CD14-positive monocyte (primary cell): ENCODE measurements around the gene CGB7. TPM values are rescaled to one million over a fixed set of nuclear protein-coding genes. Genes with fewer than 3 reads are reported as not detected.
"Not testable (repeated sequence)": the region's sequence is repeated elsewhere in the genome, so short reads cannot be mapped to it uniquely, and the experiment has no call there.

Experiments
- DNase-seq, 3 donors: peaks; one replicate each; pipeline ENCODE4 v3.0.0-alpha.2; 2011 to 2022
- H2AFZ ChIP-seq: 2 replicates; pipeline ENCODE4 v1.6.0; 2012; ENCODE audit warnings: mild to moderate bottlenecking, low read depth, low read length, inconsistent platforms; ENCODE audit not compliant: insufficient read depth, poor library complexity, severe bottlenecking
- H3K27ac ChIP-seq, 2 donors: 1 replicate in 1 of 2; 2 replicates in 1 of 2; pipeline ENCODE4 v1.5.1; 2012 to 2013; ENCODE audit warnings: low read length in 2 of 2, control low read depth in 1 of 2, inconsistent platforms in 1 of 2, low read depth in 1 of 2, mild to moderate bottlenecking in 1 of 2
- H3K27me3 ChIP-seq, 2 donors: one replicate each; pipeline versions ENCODE4 v1.6.0 to v1.6.1; 2011 to 2013; ENCODE audit warnings: low read length in 2 of 2; ENCODE audit not compliant: control insufficient read depth in 2 of 2, insufficient read depth in 2 of 2
- H3K36me3 ChIP-seq, 2 donors: replicated peaks in 1 of 2; 1 replicate in 1 of 2; 2 replicates in 1 of 2; pipeline versions ENCODE4 v1.5.1 to v1.6.1; 2012 to 2013; ENCODE audit warnings: low read length in 2 of 2, control low read depth in 1 of 2, inconsistent platforms in 1 of 2, mild to moderate bottlenecking in 1 of 2; ENCODE audit not compliant: insufficient read depth in 2 of 2, control insufficient read depth in 1 of 2
- H3K4me1 ChIP-seq, 2 donors: 1 replicate in 1 of 2; 2 replicates in 1 of 2; pipeline versions ENCODE4 v1.5.1 to v1.6.1; 2012 to 2013; ENCODE audit warnings: low read length in 2 of 2, control low read depth in 1 of 2, inconsistent platforms in 1 of 2, mild to moderate bottlenecking in 1 of 2, moderate library complexity in 1 of 2; ENCODE audit not compliant: insufficient read depth in 2 of 2, control insufficient read depth in 1 of 2
- H3K4me2 ChIP-seq: replicated peaks from 2 replicates; pipeline ENCODE3; 2012; ENCODE audit warnings: low read length, moderate library complexity, mild to moderate bottlenecking; ENCODE audit not compliant: poor library complexity, severe bottlenecking; ENCODE audit errors: extremely low read depth
- H3K4me3 ChIP-seq, 3 experiments: fragments of 200-600 bp in 1 of 3; sonication (generic) in 1 of 3; replicated peaks in 1 of 3; 1 replicate in 2 of 3; 2 replicates in 1 of 3; pipeline ENCODE4 v1.5.1; 2011 to 2013; ENCODE audit warnings: low read length in 3 of 3, mild to moderate bottlenecking in 3 of 3, control low read depth in 2 of 3, low read depth in 2 of 3, inconsistent platforms in 1 of 3, moderate library complexity in 1 of 3
- H3K79me2 ChIP-seq: 2 replicates; pipeline ENCODE4 v1.6.0; 2012; ENCODE audit warnings: mild to moderate bottlenecking, control low read depth, inconsistent platforms, low read length, moderate library complexity; ENCODE audit not compliant: insufficient read depth
- H3K9ac ChIP-seq: 2 replicates; pipeline ENCODE4 v1.6.0; 2017; ENCODE audit warnings: low read length, mild to moderate bottlenecking; ENCODE audit not compliant: insufficient read depth, poor library complexity, severe bottlenecking
- H3K9me3 ChIP-seq, 2 donors: replicated peaks in 1 of 2; 1 replicate in 1 of 2; 2 replicates in 1 of 2; pipeline versions ENCODE4 v1.5.1 to v1.6.1; 2012 to 2013; ENCODE audit warnings: low read length in 2 of 2, control low read depth in 1 of 2; ENCODE audit not compliant: control insufficient read depth in 1 of 2, insufficient read depth in 1 of 2
- H4K20me1 ChIP-seq: 2 replicates; pipeline ENCODE4 v1.6.0; 2012; ENCODE audit warnings: mild to moderate bottlenecking, low read length, control low read depth, moderate library complexity; ENCODE audit not compliant: insufficient read depth
- H3K27ac Mint-ChIP-seq, 7 donors: one replicate each; pipeline ENCODE4 v1.8.0; 2020; ENCODE audit warnings: mild to moderate bottlenecking in 7 of 7, mixed read lengths in 7 of 7, moderate library complexity in 6 of 7, inconsistent platforms in 2 of 7
- H3K27me3 Mint-ChIP-seq, 3 donors: one replicate each; pipeline ENCODE4 v1.8.0; 2021 to 2022; ENCODE audit warnings: low read depth in 3 of 3, mild to moderate bottlenecking in 3 of 3, mixed read lengths in 3 of 3, moderate library complexity in 3 of 3, inconsistent platforms in 1 of 3
- H3K36me3 Mint-ChIP-seq, 2 donors: one replicate each; pipeline ENCODE4 v1.8.0; 2020; ENCODE audit warnings: mixed read lengths in 2 of 2, inconsistent platforms in 1 of 2, mild to moderate bottlenecking in 1 of 2
- H3K4me1 Mint-ChIP-seq: one replicate; pipeline ENCODE4 v1.8.0; 2020; ENCODE audit warnings: mild to moderate bottlenecking, mixed read lengths
- H3K4me3 Mint-ChIP-seq, 2 donors: one replicate each; pipeline ENCODE4 v1.8.0; 2020; ENCODE audit warnings: mild to moderate bottlenecking in 2 of 2, mixed read lengths in 2 of 2, moderate library complexity in 1 of 2
- H3K9me3 Mint-ChIP-seq, 7 donors: one replicate each; pipeline ENCODE4 v1.8.0; 2020 to 2022; ENCODE audit warnings: mixed read lengths in 7 of 7, mild to moderate bottlenecking in 6 of 7, moderate library complexity in 6 of 7, inconsistent platforms in 2 of 7
- WGBS: methylation state at CpG from one replicate; pipeline ENCODE4 v1.1.5; 2013; ENCODE audit warnings: missing lambda C conversion rate; ENCODE audit not compliant: insufficient coverage; 5-methylcytosine and 5-hydroxymethylcytosine counted together
- intact Hi-C, 2 donors: fragments of 100-400 bp; cut with micrococcal nuclease; formaldehyde crosslinking; loops; one replicate each; pipeline versions ENCODE4 v1.15.0 to v1.15.1; 2023
- polyA plus RNA-seq, 3 donors: library from polyadenylated mRNA; depleted of rRNA in 1 of 3; unstranded in 2 of 3; stranded (reverse) in 1 of 3; fragments of 300-500 nt in 2 of 3; fragments of >200 nt in 1 of 3; fragmentation: Illumina TruSeq in 2 of 3; gene quantifications; 1 replicate in 2 of 3; 2 replicates in 1 of 3; pipeline ENCODE4 v1.2.3, GENCODE V29; 2012 to 2021

The CGB7 gene
- polyA plus RNA-seq, 3 donors, result not detected

- H2AFZ ChIP-seq, H3K27ac Mint-ChIP-seq, intact Hi-C loops: not testable (repeated sequence)
Measured at GRCh38 chr19:49049011-49049410, 8.5 kb downstream of the CGB7 start, which contains the start of gene CGB8. TSS of gene CGB8 (minus strand) at chr19:49049111. CDS start at chr19:49048739, 372 bp downstream.

GRCh38 chr19:49043548-49043947, 14.0 kb downstream of the CGB7 start, which contains the start of gene CGB5:
TSS of gene CGB5 (plus strand) at chr19:49043848. CDS start at chr19:49044210, 362 bp downstream.
- intact Hi-C loops, H3K4me3 ChIP-seq, H3K4me2 ChIP-seq, DNase-seq, H3K36me3 ChIP-seq, H3K36me3 Mint-ChIP-seq, H2AFZ ChIP-seq, H3K79me2 ChIP-seq, H3K4me1 Mint-ChIP-seq, H3K9ac ChIP-seq, H3K27me3 ChIP-seq, H4K20me1 ChIP-seq, H3K9me3 ChIP-seq, H3K9me3 Mint-ChIP-seq, H3K4me3 Mint-ChIP-seq, H3K27ac ChIP-seq, H3K4me1 ChIP-seq: not testable (repeated sequence)
- H3K27ac Mint-ChIP-seq, result peak within 1 kb of the TSS in 2 of 7 donors; percentile 23 to 59
- H3K27me3 Mint-ChIP-seq, result peaks cover 2 to 10% (median 5%) of the 10 kb centered on the region in 3 donors
- WGBS, result 70% methylated on average over 5 of the region's 15 CpGs

More at GRCh38 chr19:49049011-49049410, 8.5 kb downstream of the CGB7 start, which contains the start of gene CGB8:
- H3K9me3 Mint-ChIP-seq, H3K36me3 ChIP-seq, H3K4me2 ChIP-seq, H3K9me3 ChIP-seq, H3K36me3 Mint-ChIP-seq, H3K9ac ChIP-seq, H3K27me3 ChIP-seq, H3K4me3 Mint-ChIP-seq, H3K27ac ChIP-seq, H3K4me1 ChIP-seq, H3K79me2 ChIP-seq, H3K4me3 ChIP-seq, H3K4me1 Mint-ChIP-seq, H4K20me1 ChIP-seq, DNase-seq: not testable (repeated sequence)
- WGBS, result no CpG with 5 or more reads among the region's 12 CpGs
- peaks cover 3 to 18% (median 4%) of the 10 kb centered on the region in 3 donors for H3K27me3 Mint-ChIP-seq

- H3K4me3 ChIP-seq, H3K9me3 Mint-ChIP-seq, H3K27me3 ChIP-seq, H3K4me1 ChIP-seq, H3K9me3 ChIP-seq, DNase-seq, H4K20me1 ChIP-seq, H3K79me2 ChIP-seq, H3K4me3 Mint-ChIP-seq, H3K4me2 ChIP-seq, H3K27ac ChIP-seq, H3K9ac ChIP-seq, H3K36me3 Mint-ChIP-seq, H3K36me3 ChIP-seq, intact Hi-C loops, H3K4me1 Mint-ChIP-seq, H2AFZ ChIP-seq: not testable (repeated sequence)
- WGBS, result no CpG with 5 or more reads among the region's 4 CpGs
- Mint-ChIP-seq H3K27ac (peak overlapping the region in 2 of 7 donors; percentile 23 to 59), H3K27me3 (peaks cover 2 to 10% (median 5%) of the 10 kb centered on the region in 3 donors)
Measured at GRCh38 chr19:49042666-49043065, 14.9 kb downstream of the CGB7 start.
